ENCODE results near the gene MAGEE2. TPM values are rescaled to one million over a fixed set of nuclear protein-coding genes. Genes with fewer than 3 reads are reported as not detected.
"Not testable (repeated sequence)": the region's sequence is repeated elsewhere in the genome, so short reads cannot be mapped to it uniquely, and the experiment has no call there.

The MAGEE2 gene, protein sequence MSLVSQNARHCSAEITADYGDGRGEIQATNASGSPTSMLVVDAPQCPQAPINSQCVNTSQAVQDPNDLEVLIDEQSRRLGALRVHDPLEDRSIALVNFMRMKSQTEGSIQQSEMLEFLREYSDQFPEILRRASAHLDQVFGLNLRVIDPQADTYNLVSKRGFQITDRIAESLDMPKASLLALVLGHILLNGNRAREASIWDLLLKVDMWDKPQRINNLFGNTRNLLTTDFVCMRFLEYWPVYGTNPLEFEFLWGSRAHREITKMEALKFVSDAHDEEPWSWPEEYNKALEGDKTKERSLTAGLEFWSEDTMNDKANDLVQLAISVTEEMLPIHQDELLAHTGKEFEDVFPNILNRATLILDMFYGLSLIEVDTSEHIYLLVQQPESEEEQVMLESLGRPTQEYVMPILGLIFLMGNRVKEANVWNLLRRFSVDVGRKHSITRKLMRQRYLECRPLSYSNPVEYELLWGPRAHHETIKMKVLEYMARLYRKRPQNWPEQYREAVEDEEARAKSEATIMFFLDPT
- total RNA-seq, result not detected
- under 1 TPM in 1 of 2 donors, not detected in 1; 0.14 TPM for polyA plus RNA-seq

DNA sequence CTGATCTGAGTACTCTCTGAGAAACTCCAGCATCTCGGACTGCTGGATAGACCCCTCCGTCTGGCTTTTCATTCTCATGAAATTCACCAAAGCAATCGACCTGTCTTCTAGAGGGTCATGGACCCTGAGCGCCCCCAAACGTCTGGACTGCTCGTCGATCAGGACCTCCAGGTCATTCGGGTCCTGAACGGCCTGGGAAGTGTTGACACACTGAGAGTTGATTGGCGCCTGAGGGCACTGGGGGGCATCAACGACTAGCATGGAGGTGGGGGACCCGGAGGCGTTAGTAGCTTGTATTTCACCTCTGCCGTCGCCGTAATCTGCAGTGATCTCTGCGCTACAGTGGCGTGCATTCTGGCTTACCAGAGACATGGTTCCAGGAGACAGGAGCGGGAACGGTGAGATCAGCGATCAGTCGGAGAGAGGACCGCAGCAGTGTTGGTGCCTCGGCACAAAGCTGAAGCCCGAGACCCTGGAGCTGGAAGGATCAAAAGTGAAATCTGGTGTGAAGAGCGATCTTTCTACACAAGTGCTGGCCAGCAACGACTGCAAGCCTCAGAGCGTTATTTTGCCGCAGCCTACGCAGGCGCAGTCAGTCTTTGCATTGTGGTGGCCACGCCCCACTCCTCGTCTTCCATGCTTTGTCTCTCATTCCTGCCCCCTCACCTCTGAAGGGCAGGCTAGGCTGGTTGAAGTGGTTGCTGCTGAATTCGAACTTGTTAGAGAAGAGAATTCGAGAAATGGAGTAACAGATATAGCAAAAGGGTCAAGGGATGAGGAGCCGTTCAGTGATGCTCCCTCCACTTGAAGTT lies at the start of gene MAGEE2:
MAGEE2 (minus strand) TSS at position 575 of the 812 bp plus-strand sequence; CDS start at position 372, 203 bp downstream.
- Histone ChIP-seq H3K27ac (no peak within 1 kb of the TSS), H3K27me3 (no peaks in the 10 kb centered on the region), H3K9me3 (no peaks in the 10 kb centered on the region), H3K36me3 (no peaks in the 10 kb centered on the region), H3K4me3 (peak within 1 kb of the TSS in 2 of 4 donors; percentile 3 to 20), H3K4me1 (no peaks in the 10 kb centered on the region)
- ATAC-seq (peak in 3 of 4 donors; percentile 65 to 80 (median 72)), FAIRE-seq (no peak), DNase-seq (peak in 3 of 6 donors; percentile 11 to 51 (median 22))
- TF ChIP-seq, protein P1, sequence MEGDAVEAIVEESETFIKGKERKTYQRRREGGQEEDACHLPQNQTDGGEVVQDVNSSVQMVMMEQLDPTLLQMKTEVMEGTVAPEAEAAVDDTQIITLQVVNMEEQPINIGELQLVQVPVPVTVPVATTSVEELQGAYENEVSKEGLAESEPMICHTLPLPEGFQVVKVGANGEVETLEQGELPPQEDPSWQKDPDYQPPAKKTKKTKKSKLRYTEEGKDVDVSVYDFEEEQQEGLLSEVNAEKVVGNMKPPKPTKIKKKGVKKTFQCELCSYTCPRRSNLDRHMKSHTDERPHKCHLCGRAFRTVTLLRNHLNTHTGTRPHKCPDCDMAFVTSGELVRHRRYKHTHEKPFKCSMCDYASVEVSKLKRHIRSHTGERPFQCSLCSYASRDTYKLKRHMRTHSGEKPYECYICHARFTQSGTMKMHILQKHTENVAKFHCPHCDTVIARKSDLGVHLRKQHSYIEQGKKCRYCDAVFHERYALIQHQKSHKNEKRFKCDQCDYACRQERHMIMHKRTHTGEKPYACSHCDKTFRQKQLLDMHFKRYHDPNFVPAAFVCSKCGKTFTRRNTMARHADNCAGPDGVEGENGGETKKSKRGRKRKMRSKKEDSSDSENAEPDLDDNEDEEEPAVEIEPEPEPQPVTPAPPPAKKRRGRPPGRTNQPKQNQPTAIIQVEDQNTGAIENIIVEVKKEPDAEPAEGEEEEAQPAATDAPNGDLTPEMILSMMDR (IDR thresholded peaks at IDR 0.05), result no peak
- WGBS, 2 donors, result 9 to 45% methylated on average over 36 of the region's 36 CpGs
- intact Hi-C loops (cut with DNase I), result no loop called here

DNA sequence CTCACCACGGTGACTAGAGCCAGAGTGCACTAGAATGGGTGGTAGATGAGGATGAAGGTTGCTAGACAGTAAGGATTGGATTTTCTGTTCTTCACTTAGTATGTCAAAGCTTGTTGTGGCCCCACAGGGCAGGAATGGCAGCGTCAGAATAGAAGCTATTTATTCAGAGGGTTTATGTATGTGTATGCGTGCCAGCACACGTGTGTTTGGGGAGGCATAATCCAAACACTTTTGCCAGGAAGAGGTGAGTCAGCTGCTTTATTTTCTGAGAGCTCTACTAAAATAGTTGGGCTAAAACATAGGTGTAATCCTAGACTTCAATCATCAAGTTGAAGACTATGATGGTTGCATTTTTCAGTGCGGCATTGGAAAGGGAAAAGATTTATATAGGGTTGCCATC lies 1.2 kb upstream of the MAGEE2 start:
- TF ChIP-seq, protein P1 (IDR thresholded peaks at IDR 0.05), result no peak
- ATAC-seq, result no peak
- DNase-seq, result no peak
- H3K4me1 ChIP-seq, result no peaks in the 10 kb centered on the region
- H3K27ac ChIP-seq, result no peak overlapping the region
- no peak for FAIRE-seq
- intact Hi-C loops (cut with DNase I), result no loop called here
- no peaks in the 10 kb centered on the region for H3K27me3 ChIP-seq
- WGBS, 2 donors, result 71 to 75% methylated on average over 5 of the region's 5 CpGs
- H3K36me3 ChIP-seq, result no peaks in the 10 kb centered on the region
- no peak overlapping the region for H3K4me3 ChIP-seq
- no peaks in the 10 kb centered on the region for H3K9me3 ChIP-seq

DNA sequence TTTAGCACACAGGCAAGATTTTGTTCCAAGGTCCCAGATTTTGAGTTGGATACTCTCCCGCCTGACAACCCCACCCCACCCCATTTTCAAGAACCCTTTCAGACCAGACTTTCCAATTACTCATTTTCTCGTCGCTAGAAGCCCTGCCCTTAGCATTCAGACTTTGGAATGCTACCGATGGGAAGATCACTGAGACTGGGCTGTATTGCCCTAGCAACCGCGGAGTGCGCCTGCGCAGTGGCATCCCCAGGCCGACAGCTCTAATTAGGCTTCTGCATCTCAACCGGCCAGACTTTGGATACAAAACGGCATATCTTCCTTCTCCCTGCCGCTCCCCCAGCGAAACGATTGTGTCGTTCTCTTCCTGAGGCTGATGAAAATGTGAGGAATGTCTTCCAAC lies 3.4 kb downstream of the MAGEE2 start:
- intact Hi-C loops (cut with DNase I), result no loop called here
- DNase-seq, result no peak
- H3K4me1 ChIP-seq, result no peaks in the 10 kb centered on the region
- H3K27ac ChIP-seq, result no peak overlapping the region
- ATAC-seq, result peak in 1 of 4 donors; percentile 32
- H3K9me3 ChIP-seq, result no peaks in the 10 kb centered on the region
- H3K27me3 ChIP-seq, result no peaks in the 10 kb centered on the region
- 14 to 28% methylated on average over 15 of the region's 15 CpGs for WGBS, 2 donors
- TF ChIP-seq, protein P1 (IDR thresholded peaks at IDR 0.05), result no peak
- no peaks in the 10 kb centered on the region for H3K36me3 ChIP-seq
- H3K4me3 ChIP-seq, result no peak overlapping the region
- FAIRE-seq, result no peak

DNA sequence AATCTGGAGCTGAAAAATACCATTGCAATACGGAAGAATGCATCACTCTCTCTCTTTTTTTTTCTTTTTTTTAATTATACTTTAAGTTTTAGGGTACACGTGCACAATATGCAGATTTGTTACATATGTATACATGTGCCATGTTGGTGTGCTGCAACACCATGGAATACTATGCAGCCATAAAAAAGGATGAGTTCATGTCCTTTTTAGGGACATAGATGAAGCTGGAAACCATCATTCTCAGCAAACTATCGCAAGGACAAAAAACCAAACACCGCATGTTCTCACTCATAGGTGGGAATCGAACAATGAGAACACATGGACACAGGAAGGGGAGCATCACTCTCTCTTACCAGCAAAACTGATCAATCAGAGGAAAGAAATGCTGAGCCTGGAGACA lies 17.0 kb downstream of the MAGEE2 start:
- intact Hi-C loops (cut with DNase I); FAIRE-seq; H3K9me3 ChIP-seq; H3K4me3 ChIP-seq; DNase-seq; H3K27ac ChIP-seq; H3K4me1 ChIP-seq; H3K27me3 ChIP-seq; H3K36me3 ChIP-seq; ATAC-seq: not testable (repeated sequence)
- 73 to 82% methylated on average over 4 of the region's 5 CpGs for WGBS, 2 donors

DNA sequence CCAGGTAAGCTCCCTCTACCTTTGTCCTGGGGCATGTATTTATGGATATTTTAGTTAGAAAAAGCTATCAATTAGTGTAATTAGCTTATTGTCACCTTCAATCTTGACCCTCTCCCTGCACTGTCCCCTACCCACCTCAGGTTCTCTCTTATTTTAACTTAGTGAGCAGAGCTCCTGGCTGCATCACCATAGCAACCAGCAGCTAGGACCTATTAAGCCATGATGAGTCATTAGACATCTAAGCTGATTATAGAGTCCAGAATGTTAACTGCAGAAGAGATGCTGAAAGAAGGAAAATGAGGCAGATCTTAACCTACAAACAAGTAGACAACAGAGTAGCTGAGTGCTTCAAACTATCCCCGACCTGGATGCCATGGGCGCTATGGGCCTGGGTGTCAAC lies 36.6 kb downstream of the MAGEE2 start:
- TF ChIP-seq, protein P1 (IDR thresholded peaks at IDR 0.05), result no peak
- H3K9me3 ChIP-seq, result no peaks in the 10 kb centered on the region
- intact Hi-C loops (cut with DNase I), result no loop called here
- H3K4me1 ChIP-seq, result no peaks in the 10 kb centered on the region
- no peak for FAIRE-seq
- no peaks in the 10 kb centered on the region for H3K36me3 ChIP-seq
- WGBS, 2 donors, result 79 to 83% methylated on average over 2 of the region's 2 CpGs
- no peak overlapping the region for H3K27ac ChIP-seq
- no peak for DNase-seq
- no peak for ATAC-seq
- no peak overlapping the region for H3K4me3 ChIP-seq
- H3K27me3 ChIP-seq, result peaks cover 0 to 9% (median 0%) of the 10 kb centered on the region in 4 donors
